Fibroblast of upper back skin (primary cell): Measurements from ENCODE around the gene AP1S2.

Experiments used
- DNase-seq: peaks from one replicate; pipeline ENCODE4 v3.0.0-alpha.2; 2013

AP1S2 gene

GRCh38 chrX:15804563-15804962, 50.0 kb downstream of the AP1S2 start:
- DNase-seq = no peak

GRCh38 chrX:15797707-15798106, 56.9 kb downstream of the AP1S2 start:
- DNase-seq = no peak

GRCh38 chrX:15790769-15791290, 63.8 kb downstream of the AP1S2 start:
- no peak for DNase-seq

- peak; percentile 62 for DNase-seq
Observed at GRCh38 chrX:15789979-15790768, 64.4 kb downstream of the AP1S2 start, which contains the start of gene ZRSR2. TSS of gene ZRSR2 (plus strand) at chrX:15790484. CDS start at chrX:15790496, 12 bp downstream.

- no peak for DNase-seq
Observed at GRCh38 chrX:15786915-15787314, 67.7 kb downstream of the AP1S2 start.

- no peak for DNase-seq
Observed at GRCh38 chrX:15785176-15785750, 69.3 kb downstream of the AP1S2 start.

- no peak for DNase-seq
Observed at GRCh38 chrX:15781961-15782699, 72.5 kb downstream of the AP1S2 start.
